GM21529 (cell line): ENCODE measurements around the gene ST8SIA2.
A peak's percentile ranks its signal among the peaks of the same experiment; 100 is the strongest.

Experiments
- ATAC-seq: cut with Tn5 transposase; IDR thresholded peaks from one replicate; pipeline ENCODE4 v1.9.1; 2021; ENCODE audit not compliant: unreplicated experiment

Gene ST8SIA2

GRCh38 chr15:92393071-92393979 lies at the start of gene ST8SIA2:
ST8SIA2 (plus strand) TSS chr15:92393881; CDS start chr15:92394065, 184 bp downstream.
- ATAC-seq: no peak

GRCh38 chr15:92343924-92344643 lies 49.6 kb upstream of the ST8SIA2 start:
- ATAC-seq: no peak

- ATAC-seq: no peak
Measured at GRCh38 chr15:92346063-92346462, 47.6 kb upstream of the ST8SIA2 start.

- no peak for ATAC-seq
Measured at GRCh38 chr15:92355307-92355706, 38.4 kb upstream of the ST8SIA2 start.

GRCh38 chr15:92361321-92362000 lies 32.2 kb upstream of the ST8SIA2 start:
- no peak for ATAC-seq

GRCh38 chr15:92362001-92362350 lies 31.7 kb upstream of the ST8SIA2 start:
- ATAC-seq: no peak

- no peak for ATAC-seq
Measured at GRCh38 chr15:92365084-92365483, 28.6 kb upstream of the ST8SIA2 start.

GRCh38 chr15:92365906-92366305 lies 27.8 kb upstream of the ST8SIA2 start:
- ATAC-seq: no peak

- no peak for ATAC-seq
Measured at GRCh38 chr15:92366381-92366780, 27.3 kb upstream of the ST8SIA2 start.

- ATAC-seq: no peak
Measured at GRCh38 chr15:92375057-92375456, 18.6 kb upstream of the ST8SIA2 start.

- ATAC-seq: no peak
Measured at GRCh38 chr15:92376109-92376508, 17.6 kb upstream of the ST8SIA2 start.

- no peak for ATAC-seq
Measured at GRCh38 chr15:92377083-92377789, 16.4 kb upstream of the ST8SIA2 start.

- peak; percentile 62 for ATAC-seq
Measured at GRCh38 chr15:92383519-92384324, 10.0 kb upstream of the ST8SIA2 start.

GRCh38 chr15:92384381-92384780 lies 9.3 kb upstream of the ST8SIA2 start:
- ATAC-seq: no peak

GRCh38 chr15:92385096-92385495 lies 8.6 kb upstream of the ST8SIA2 start:
- no peak for ATAC-seq

GRCh38 chr15:92391640-92392039 lies 2.0 kb upstream of the ST8SIA2 start:
- no peak for ATAC-seq

- no peak for ATAC-seq
Measured at GRCh38 chr15:92392462-92392861, 1.2 kb upstream of the ST8SIA2 start.

- no peak for ATAC-seq
Measured at GRCh38 chr15:92393980-92394308, 263 bp downstream of the ST8SIA2 start.

GRCh38 chr15:92394309-92395097 lies 822 bp downstream of the ST8SIA2 start:
- ATAC-seq: no peak
